DND-41 (cell line): ENCODE data around the gene ZFP28.

Experiments used
- ATAC-seq: fragments of 200-7000 bp; cut with Tn5 transposase; 3 replicates; pipeline ENCODE4 v1.9.1; 2021; ENCODE audit warnings: low read depth; ENCODE audit not compliant: insufficient read depth
- DNase-seq: peaks from one replicate; pipeline ENCODE4 v3.0.0-alpha.2; 2020
- H2AFZ ChIP-seq: 2 replicates; pipeline ENCODE4 v1.6.0; 2012; ENCODE audit warnings: low read depth, low read length
- H3K27ac ChIP-seq: 2 replicates; pipeline ENCODE4 v1.5.1; 2012; ENCODE audit warnings: low read length, inconsistent platforms
- H3K27me3 ChIP-seq: fragments of 200-600 bp; sonication (generic); 2 replicates; pipeline ENCODE4 v1.6.0; 2012; ENCODE audit warnings: low read length, mild to moderate bottlenecking, inconsistent platforms; ENCODE audit not compliant: insufficient read depth, poor library complexity
- H3K36me3 ChIP-seq: 2 replicates; pipeline ENCODE4 v1.5.1; 2012; ENCODE audit warnings: low read length, inconsistent platforms; ENCODE audit not compliant: insufficient read depth
- H3K4me1 ChIP-seq: 2 replicates; pipeline ENCODE4 v1.5.1; 2012; ENCODE audit warnings: mild to moderate bottlenecking, low read length; ENCODE audit not compliant: insufficient read depth
- H3K4me2 ChIP-seq: 2 replicates; pipeline ENCODE4 v1.6.0; 2012; ENCODE audit warnings: mild to moderate bottlenecking, moderate library complexity, low read length, inconsistent platforms; ENCODE audit not compliant: insufficient read depth
- H3K4me3 ChIP-seq, 2 experiments: fragments of 200-600 bp in 1 of 2; shearing (Covaris generic) in 1 of 2; 2 replicates each; pipeline ENCODE4 v1.5.1; 2012 to 2016; ENCODE audit warnings: inconsistent platforms in 2 of 2, low read length in 2 of 2, mild to moderate bottlenecking in 2 of 2, low read depth in 1 of 2, moderate library complexity in 1 of 2
- H3K79me2 ChIP-seq: 2 replicates; pipeline ENCODE4 v1.6.0; 2012; ENCODE audit warnings: low read length, inconsistent platforms; ENCODE audit not compliant: insufficient read depth
- H3K9ac ChIP-seq: 2 replicates; pipeline ENCODE4 v1.6.0; 2012; ENCODE audit warnings: low read depth, mild to moderate bottlenecking, inconsistent platforms, low read length, moderate library complexity
- H3K9me3 ChIP-seq: 2 replicates; pipeline ENCODE4 v1.5.1; 2012; ENCODE audit warnings: low read length, moderate library complexity, mild to moderate bottlenecking, inconsistent platforms; ENCODE audit not compliant: insufficient read depth, severe bottlenecking
- H4K20me1 ChIP-seq: 2 replicates; pipeline ENCODE4 v1.6.0; 2012; ENCODE audit warnings: low read length; ENCODE audit not compliant: insufficient read depth
- EZH2 ChIP-seq: IDR thresholded peaks from 3 replicates; pipeline ENCODE4 v1.6.1; 2012; ENCODE audit warnings: borderline replicate concordance, low read depth, mild to moderate bottlenecking, moderate library complexity, low read length, inconsistent platforms; ENCODE audit not compliant: severe bottlenecking
- TF ChIP-seq, protein P1 (sequence below): IDR thresholded peaks from 2 replicates; pipeline ENCODE4 v1.5.1; 2012; ENCODE audit warnings: borderline replicate concordance, low read length, moderate library complexity, mild to moderate bottlenecking; ENCODE audit not compliant: poor library complexity, severe bottlenecking; ENCODE audit errors: extremely low read depth

ZFP28 gene

DNA sequence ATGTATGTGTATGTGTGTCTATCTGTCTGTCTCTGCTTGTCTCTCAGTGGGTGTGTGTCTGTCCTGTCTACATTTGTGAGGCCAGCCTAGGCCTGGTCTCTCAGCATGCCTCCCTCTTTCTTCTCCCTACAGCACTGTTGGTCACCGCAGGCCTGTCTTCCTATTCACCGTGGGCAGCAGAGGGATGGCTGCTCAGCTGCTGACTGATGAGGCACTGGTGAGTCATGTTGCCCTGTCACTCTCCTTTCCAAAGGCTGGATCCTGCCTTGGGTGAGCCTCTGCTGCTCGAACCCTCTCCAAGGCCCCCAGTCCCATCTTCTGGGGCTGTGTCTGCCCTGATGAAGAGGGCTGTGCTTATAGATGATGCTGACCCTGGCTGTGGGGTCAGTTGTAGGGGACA is 62.6 kb downstream of the ZFP28 start:
- peaks cover 24% of the 10 kb centered on the region for H3K9me3 ChIP-seq
- DNase-seq (no peak), ATAC-seq (no peak)
- H3K36me3 ChIP-seq, result peaks cover 52% of the 10 kb centered on the region
- no peak overlapping the region for H2AFZ ChIP-seq
- peaks cover 8% of the 10 kb centered on the region for H3K4me1 ChIP-seq
- peaks cover 1% of the 10 kb centered on the region; the same call in 1 of the 2 replicates for H4K20me1 ChIP-seq
- no peak overlapping the region for H3K9ac ChIP-seq
- H3K79me2 ChIP-seq, result peaks cover 90% of the 10 kb centered on the region
- H3K27ac ChIP-seq, result no peak overlapping the region
- H3K4me3 ChIP-seq, result no peak overlapping the region
- no peaks in the 10 kb centered on the region for H3K27me3 ChIP-seq
- TF ChIP-seq, protein P1, sequence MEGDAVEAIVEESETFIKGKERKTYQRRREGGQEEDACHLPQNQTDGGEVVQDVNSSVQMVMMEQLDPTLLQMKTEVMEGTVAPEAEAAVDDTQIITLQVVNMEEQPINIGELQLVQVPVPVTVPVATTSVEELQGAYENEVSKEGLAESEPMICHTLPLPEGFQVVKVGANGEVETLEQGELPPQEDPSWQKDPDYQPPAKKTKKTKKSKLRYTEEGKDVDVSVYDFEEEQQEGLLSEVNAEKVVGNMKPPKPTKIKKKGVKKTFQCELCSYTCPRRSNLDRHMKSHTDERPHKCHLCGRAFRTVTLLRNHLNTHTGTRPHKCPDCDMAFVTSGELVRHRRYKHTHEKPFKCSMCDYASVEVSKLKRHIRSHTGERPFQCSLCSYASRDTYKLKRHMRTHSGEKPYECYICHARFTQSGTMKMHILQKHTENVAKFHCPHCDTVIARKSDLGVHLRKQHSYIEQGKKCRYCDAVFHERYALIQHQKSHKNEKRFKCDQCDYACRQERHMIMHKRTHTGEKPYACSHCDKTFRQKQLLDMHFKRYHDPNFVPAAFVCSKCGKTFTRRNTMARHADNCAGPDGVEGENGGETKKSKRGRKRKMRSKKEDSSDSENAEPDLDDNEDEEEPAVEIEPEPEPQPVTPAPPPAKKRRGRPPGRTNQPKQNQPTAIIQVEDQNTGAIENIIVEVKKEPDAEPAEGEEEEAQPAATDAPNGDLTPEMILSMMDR, result no peak
- TF ChIP-seq EZH2, result no peak
- H3K4me2 ChIP-seq, result no peak overlapping the region

DNA sequence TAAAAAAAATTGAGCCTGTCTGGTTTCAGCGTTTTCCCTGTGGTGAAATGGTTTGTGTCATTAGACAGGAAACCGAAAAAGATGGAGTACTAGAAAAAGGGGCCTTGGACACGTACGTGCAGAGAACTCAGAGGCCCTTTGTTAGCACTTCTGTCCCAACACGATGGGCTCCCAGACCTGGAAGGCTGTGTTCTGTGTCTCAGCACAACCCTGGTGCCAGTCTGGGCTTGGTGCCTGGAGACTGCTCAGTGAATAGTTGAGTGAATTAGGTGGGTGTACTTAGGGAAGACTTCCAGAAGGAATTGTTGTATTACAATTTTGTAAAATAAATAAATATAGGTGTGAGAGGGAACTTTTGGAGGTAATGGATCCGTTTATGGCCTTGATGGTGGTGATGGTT is 65.1 kb downstream of the ZFP28 start:
- ATAC-seq (no peak), DNase-seq (no peak)
- Histone ChIP-seq H2AFZ (no peak overlapping the region), H3K4me2 (no peak overlapping the region), H3K9me3 (peaks cover 25% of the 10 kb centered on the region), H3K36me3 (peaks cover 43% of the 10 kb centered on the region), H3K79me2 (peaks cover 86% of the 10 kb centered on the region), H3K4me1 (no peaks in the 10 kb centered on the region), H4K20me1 (no peaks in the 10 kb centered on the region; the same call in 1 of the 2 replicates), H3K27me3 (no peaks in the 10 kb centered on the region), H3K9ac (no peak overlapping the region), H3K27ac (no peak overlapping the region), H3K4me3 (no peak overlapping the region)
- TF ChIP-seq EZH2, result no peak
- TF ChIP-seq, protein P1, result no peak
